MM.1S (cell line): Measurements from ENCODE around the gene TNK2.

Source experiments
- DNase-seq: peaks from one replicate; pipeline ENCODE4 v3.0.0-alpha.2; 2015
- H2AFZ ChIP-seq: fragments of 300-600 bp; sonication (generic); 2 replicates; pipeline ENCODE4 v1.6.0; 2016; ENCODE audit warnings: antibody characterized with exemption, low read length
- H3F3A ChIP-seq: fragments of 300-600 bp; sonication (generic); 2 replicates; pipeline ENCODE4 v1.6.1; 2016; ENCODE audit warnings: mild to moderate bottlenecking, antibody characterized with exemption, low read length, moderate library complexity, mixed read lengths; ENCODE audit not compliant: insufficient read depth
- H3K27ac ChIP-seq: fragments of 300-600 bp; sonication (generic); 2 replicates; pipeline ENCODE4 v1.5.1; 2016; ENCODE audit warnings: mild to moderate bottlenecking, low read length
- H3K27me3 ChIP-seq: fragments of 300-600 bp; sonication (generic); replicated peaks from 2 replicates; pipeline ENCODE4 v1.6.0; 2016; ENCODE audit warnings: low read length; ENCODE audit not compliant: insufficient read depth
- H3K36me3 ChIP-seq: fragments of 300-600 bp; sonication (generic); replicated peaks from 2 replicates; pipeline ENCODE4 v1.6.1; 2016; ENCODE audit warnings: mild to moderate bottlenecking, low read length, mixed read lengths; ENCODE audit not compliant: insufficient read depth
- H3K4me1 ChIP-seq: fragments of 300-600 bp; sonication (generic); 2 replicates; pipeline ENCODE4 v1.6.1; 2016; ENCODE audit warnings: low read length, mixed read lengths
- H3K4me2 ChIP-seq: fragments of 300-600 bp; sonication (generic); 2 replicates; pipeline ENCODE4 v1.6.0; 2016; ENCODE audit warnings: low read depth, low read length
- H3K4me3 ChIP-seq: fragments of 300-600 bp; sonication (generic); 2 replicates; pipeline ENCODE4 v1.5.1; 2016; ENCODE audit warnings: low read length, mixed read lengths
- H3K79me2 ChIP-seq: fragments of 300-600 bp; sonication (generic); 2 replicates; pipeline ENCODE4 v1.6.1; 2016; ENCODE audit warnings: mixed run types, low read length, mixed read lengths
- H3K9ac ChIP-seq: fragments of 300-600 bp; sonication (generic); 2 replicates; pipeline ENCODE4 v1.6.1; 2016; ENCODE audit warnings: low read length, mixed read lengths
- H3K9me2 ChIP-seq: fragments of 300-600 bp; sonication (generic); replicated peaks from 2 replicates; pipeline ENCODE4 v1.6.1; 2016; ENCODE audit warnings: mild to moderate bottlenecking, low read length, mixed read lengths; ENCODE audit not compliant: insufficient read depth
- H3K9me3 ChIP-seq: fragments of 300-600 bp; sonication (generic); replicated peaks from 2 replicates; pipeline ENCODE4 v1.6.1; 2016; ENCODE audit warnings: mild to moderate bottlenecking, low read length, mixed read lengths; ENCODE audit not compliant: insufficient read depth
- H4K20me1 ChIP-seq: fragments of 300-600 bp; sonication (generic); 2 replicates; pipeline ENCODE4 v1.6.1; 2016; ENCODE audit warnings: mild to moderate bottlenecking, low read length, moderate library complexity, mixed read lengths; ENCODE audit not compliant: insufficient read depth
- EZH2 ChIP-seq: fragments of 300-600 bp; sonication (generic); optimal IDR thresholded peaks from 2 replicates; pipeline ENCODE3; 2017; ENCODE audit warnings: low read depth, mild to moderate bottlenecking, antibody characterized with exemption, low read length, mixed read lengths
- EZH2phosphoT487 ChIP-seq: fragments of 300-600 bp; sonication (generic); IDR thresholded peaks from 2 replicates; pipeline ENCODE4 v1.6.1; 2018; ENCODE audit warnings: antibody characterized with exemption, low read length
- TF ChIP-seq, protein P1 (sequence below): fragments of 300-600 bp; sonication (generic); IDR thresholded peaks from 2 replicates; pipeline ENCODE4 v1.5.1; 2016; ENCODE audit warnings: antibody characterized with exemption, low read length, mixed read lengths

Gene TNK2

DNA sequence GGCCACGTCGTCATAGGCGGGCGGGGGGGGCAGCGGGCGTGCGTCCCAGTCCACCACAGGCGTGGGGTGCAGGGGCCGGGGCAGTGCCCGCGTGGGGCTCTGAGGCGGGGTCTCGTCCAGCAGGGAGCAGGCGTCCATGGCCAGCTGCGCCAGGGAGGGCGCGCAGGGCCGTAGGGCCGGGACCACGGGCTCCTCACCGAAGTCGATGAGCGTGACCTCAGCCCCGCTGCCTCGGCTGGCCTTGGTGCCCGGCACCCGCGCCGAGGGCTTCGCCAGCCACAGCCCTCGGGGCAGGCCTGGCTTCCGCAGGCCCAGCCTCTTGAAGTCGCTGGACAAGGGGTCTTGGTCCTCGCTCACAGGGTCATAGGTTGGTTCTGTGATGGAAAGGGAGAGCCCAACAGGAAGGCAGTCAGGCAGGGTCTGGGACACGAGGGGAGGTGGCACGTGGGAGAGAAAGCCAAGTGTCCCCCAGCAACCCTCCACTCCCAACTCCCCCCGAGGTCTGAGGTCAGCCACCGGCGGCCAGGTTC, 40.0 kb downstream of the TNK2 start:
- H3K9me2 ChIP-seq: no peaks in the 10 kb centered on the region
- DNase-seq: no peak
- TF ChIP-seq EZH2phosphoT487: no peak
- H3K4me1 ChIP-seq: no peaks in the 10 kb centered on the region
- no peak overlapping the region for H3K4me3 ChIP-seq
- H3K79me2 ChIP-seq: no peaks in the 10 kb centered on the region
- H4K20me1 ChIP-seq: no peaks in the 10 kb centered on the region
- H3F3A ChIP-seq: no peaks in the 10 kb centered on the region
- H3K27me3 ChIP-seq: no peaks in the 10 kb centered on the region
- H3K27ac ChIP-seq: no peak overlapping the region
- no peak overlapping the region for H3K9ac ChIP-seq
- H3K4me2 ChIP-seq: no peak overlapping the region
- no peaks in the 10 kb centered on the region for H3K9me3 ChIP-seq
- no peak overlapping the region for H2AFZ ChIP-seq
- no peaks in the 10 kb centered on the region for H3K36me3 ChIP-seq

DNA sequence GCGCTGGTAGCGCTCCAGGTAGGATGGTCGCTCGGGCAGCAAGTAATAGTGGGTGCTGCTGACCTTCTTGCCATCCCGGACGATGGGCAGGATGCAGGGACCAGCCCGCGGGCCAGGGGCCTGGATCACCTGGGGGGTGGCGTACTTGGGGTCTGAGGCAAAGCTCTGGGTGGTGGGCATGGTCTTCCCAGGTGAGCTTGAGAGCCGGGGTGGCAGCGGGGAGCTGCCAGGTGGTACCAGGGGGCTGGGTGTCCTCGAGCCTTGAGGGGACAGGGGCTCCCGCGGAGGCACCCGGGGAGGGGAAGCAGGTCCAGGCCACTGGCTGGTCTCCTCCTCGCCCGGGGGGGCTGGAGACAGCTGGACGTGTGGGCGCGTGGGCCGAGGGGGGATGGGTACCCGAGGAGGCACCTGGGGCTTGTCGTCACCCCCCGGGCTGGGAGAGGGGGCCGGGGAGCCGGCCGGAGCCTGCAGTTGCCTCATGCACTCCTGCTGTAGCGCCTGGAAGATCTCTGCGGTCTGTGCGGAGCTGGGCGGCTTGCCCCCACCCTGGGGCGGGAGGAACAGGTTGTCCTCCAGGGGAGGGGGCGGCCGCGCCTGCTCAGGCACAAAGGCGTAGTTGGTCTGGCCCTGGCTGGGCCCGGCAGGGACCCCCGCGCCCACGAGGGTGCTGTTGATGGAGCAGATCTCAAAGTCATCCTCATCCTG, 40.6 kb downstream of the TNK2 start:
- Histone ChIP-seq H3K4me2 (no peak overlapping the region), H3K27me3 (no peaks in the 10 kb centered on the region), H3K4me3 (no peak overlapping the region), H3K79me2 (no peaks in the 10 kb centered on the region), H3K9me2 (no peaks in the 10 kb centered on the region), H2AFZ (no peak overlapping the region), H3K4me1 (no peaks in the 10 kb centered on the region), H3K9ac (no peak overlapping the region), H4K20me1 (no peaks in the 10 kb centered on the region), H3K9me3 (no peaks in the 10 kb centered on the region), H3F3A (no peaks in the 10 kb centered on the region; the same call in 1 of the 2 replicates), H3K27ac (no peak overlapping the region), H3K36me3 (no peaks in the 10 kb centered on the region)
- TF ChIP-seq, protein P1, sequence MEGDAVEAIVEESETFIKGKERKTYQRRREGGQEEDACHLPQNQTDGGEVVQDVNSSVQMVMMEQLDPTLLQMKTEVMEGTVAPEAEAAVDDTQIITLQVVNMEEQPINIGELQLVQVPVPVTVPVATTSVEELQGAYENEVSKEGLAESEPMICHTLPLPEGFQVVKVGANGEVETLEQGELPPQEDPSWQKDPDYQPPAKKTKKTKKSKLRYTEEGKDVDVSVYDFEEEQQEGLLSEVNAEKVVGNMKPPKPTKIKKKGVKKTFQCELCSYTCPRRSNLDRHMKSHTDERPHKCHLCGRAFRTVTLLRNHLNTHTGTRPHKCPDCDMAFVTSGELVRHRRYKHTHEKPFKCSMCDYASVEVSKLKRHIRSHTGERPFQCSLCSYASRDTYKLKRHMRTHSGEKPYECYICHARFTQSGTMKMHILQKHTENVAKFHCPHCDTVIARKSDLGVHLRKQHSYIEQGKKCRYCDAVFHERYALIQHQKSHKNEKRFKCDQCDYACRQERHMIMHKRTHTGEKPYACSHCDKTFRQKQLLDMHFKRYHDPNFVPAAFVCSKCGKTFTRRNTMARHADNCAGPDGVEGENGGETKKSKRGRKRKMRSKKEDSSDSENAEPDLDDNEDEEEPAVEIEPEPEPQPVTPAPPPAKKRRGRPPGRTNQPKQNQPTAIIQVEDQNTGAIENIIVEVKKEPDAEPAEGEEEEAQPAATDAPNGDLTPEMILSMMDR: no peak
- TF ChIP-seq EZH2phosphoT487: no peak
- no peak for TF ChIP-seq EZH2
- no peak for DNase-seq

DNA sequence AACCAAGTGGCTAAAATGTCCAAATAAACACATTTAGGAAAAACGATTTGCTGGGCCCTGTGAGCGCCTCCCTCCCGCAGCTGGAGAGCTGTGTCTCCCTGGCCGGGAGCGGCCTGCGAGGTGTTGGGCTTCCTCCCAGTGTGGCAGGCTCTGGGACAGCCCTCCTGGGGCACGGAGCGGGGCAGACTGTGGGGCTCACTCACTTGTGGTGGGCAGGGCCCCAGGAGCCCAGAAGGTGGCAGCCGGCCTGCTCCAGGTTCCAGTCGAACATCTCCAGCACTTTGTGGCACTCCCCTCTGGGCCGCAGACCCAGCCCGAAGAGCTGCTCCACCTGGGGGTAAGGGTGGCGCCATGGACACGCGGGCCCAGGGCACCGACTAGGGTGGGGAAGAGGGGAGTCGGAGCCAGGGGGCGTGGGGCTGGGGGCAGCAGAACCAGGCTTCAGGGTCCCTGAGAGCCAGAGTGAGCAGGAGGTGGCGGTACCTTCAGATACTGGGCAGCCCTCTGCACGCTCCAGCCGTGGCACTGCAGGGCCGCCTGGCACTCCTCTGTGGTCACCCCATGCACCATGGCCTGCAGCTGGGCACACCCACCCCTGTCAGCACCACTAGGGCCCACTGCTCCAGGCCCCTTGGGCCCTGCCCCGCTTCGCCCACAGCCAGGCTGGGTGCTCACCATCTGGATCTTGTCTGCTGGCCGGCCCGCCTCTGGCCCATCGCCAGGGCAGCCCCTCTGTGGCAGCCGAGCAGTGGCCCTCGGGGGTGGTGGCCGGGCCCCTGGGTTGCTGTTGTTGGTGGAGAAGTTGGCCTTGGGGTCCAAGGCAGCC, 41.5 kb downstream of the TNK2 start:
- Histone ChIP-seq H4K20me1 (no peaks in the 10 kb centered on the region), H3K27me3 (no peaks in the 10 kb centered on the region), H3K27ac (no peak overlapping the region), H3K4me1 (no peaks in the 10 kb centered on the region), H3K36me3 (no peaks in the 10 kb centered on the region), H3F3A (no peaks in the 10 kb centered on the region; the same call in 1 of the 2 replicates), H3K9me2 (no peaks in the 10 kb centered on the region), H3K9ac (no peak overlapping the region), H3K9me3 (no peaks in the 10 kb centered on the region), H2AFZ (no peak overlapping the region), H3K4me2 (no peak overlapping the region), H3K79me2 (no peaks in the 10 kb centered on the region), H3K4me3 (no peak overlapping the region)
- TF ChIP-seq EZH2 (no peak), EZH2phosphoT487 (no peak)
- TF ChIP-seq, protein P1: no peak
- no peak for DNase-seq
